Measurements from ENCODE around the gene LAIR1.

LAIR1 gene

GRCh38 chr19:54352546-54352945 lies 12.2 kb downstream of the LAIR1 start:
- TF ChIP-seq, protein P1, sequence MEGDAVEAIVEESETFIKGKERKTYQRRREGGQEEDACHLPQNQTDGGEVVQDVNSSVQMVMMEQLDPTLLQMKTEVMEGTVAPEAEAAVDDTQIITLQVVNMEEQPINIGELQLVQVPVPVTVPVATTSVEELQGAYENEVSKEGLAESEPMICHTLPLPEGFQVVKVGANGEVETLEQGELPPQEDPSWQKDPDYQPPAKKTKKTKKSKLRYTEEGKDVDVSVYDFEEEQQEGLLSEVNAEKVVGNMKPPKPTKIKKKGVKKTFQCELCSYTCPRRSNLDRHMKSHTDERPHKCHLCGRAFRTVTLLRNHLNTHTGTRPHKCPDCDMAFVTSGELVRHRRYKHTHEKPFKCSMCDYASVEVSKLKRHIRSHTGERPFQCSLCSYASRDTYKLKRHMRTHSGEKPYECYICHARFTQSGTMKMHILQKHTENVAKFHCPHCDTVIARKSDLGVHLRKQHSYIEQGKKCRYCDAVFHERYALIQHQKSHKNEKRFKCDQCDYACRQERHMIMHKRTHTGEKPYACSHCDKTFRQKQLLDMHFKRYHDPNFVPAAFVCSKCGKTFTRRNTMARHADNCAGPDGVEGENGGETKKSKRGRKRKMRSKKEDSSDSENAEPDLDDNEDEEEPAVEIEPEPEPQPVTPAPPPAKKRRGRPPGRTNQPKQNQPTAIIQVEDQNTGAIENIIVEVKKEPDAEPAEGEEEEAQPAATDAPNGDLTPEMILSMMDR (IDR thresholded peaks at IDR 0.05; ENCODE audit: low read depth, low read length) = no peak
- H3K4me3 ChIP-seq (ENCODE audit: low read depth, low read length) = no peak overlapping the region

DNA sequence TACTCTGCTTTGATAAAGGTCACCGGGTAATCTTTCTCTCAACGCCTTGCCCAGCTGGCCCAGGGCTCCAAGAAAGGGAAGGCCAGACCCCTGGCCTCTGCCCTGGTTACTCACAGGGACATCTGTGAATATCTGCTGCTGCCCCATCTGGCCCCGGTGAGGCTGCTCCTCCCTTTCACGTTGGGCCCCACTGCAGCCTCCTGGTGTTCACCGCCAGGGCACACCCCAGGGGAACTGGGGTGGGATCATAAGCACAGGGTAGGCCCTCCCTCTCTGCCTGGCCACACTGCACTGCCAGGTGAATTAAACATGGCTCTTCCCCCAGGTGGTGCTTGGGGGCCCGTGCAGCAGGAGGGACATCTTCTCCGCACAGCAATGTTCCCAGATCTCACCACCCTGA lies 12.7 kb downstream of the LAIR1 start:
- TF ChIP-seq, protein P1 (IDR thresholded peaks at IDR 0.05; ENCODE audit: low read depth, low read length) = no peak

GRCh38 chr19:54351474-54351873 lies 13.3 kb downstream of the LAIR1 start:
- H3K4me3 ChIP-seq (ENCODE audit: low read depth, low read length) = no peak overlapping the region
- TF ChIP-seq, protein P1 (IDR thresholded peaks at IDR 0.05; ENCODE audit: low read depth, low read length) = no peak

More for the DNA sequence above, 12.7 kb downstream of the LAIR1 start:
- no peak overlapping the region for H3K4me3 ChIP-seq (ENCODE audit: low read depth, low read length)

- TF ChIP-seq, protein P1 (IDR thresholded peaks at IDR 0.05; ENCODE audit: low read depth, low read length) = no peak
- no peak overlapping the region for H3K4me3 ChIP-seq (ENCODE audit: low read depth, low read length)
Measured at GRCh38 chr19:54345938-54346386, 18.8 kb downstream of the LAIR1 start.

GRCh38 chr19:54343868-54344267 lies 20.9 kb downstream of the LAIR1 start:
- H3K4me3 ChIP-seq (ENCODE audit: low read depth, low read length) = no peak overlapping the region
- TF ChIP-seq, protein P1 (IDR thresholded peaks at IDR 0.05; ENCODE audit: low read depth, low read length) = no peak

GRCh38 chr19:54341295-54341694 lies 23.4 kb downstream of the LAIR1 start:
- no peak overlapping the region for H3K4me3 ChIP-seq (ENCODE audit: low read depth, low read length)
- TF ChIP-seq, protein P1 (IDR thresholded peaks at IDR 0.05; ENCODE audit: low read depth, low read length) = no peak

DNA sequence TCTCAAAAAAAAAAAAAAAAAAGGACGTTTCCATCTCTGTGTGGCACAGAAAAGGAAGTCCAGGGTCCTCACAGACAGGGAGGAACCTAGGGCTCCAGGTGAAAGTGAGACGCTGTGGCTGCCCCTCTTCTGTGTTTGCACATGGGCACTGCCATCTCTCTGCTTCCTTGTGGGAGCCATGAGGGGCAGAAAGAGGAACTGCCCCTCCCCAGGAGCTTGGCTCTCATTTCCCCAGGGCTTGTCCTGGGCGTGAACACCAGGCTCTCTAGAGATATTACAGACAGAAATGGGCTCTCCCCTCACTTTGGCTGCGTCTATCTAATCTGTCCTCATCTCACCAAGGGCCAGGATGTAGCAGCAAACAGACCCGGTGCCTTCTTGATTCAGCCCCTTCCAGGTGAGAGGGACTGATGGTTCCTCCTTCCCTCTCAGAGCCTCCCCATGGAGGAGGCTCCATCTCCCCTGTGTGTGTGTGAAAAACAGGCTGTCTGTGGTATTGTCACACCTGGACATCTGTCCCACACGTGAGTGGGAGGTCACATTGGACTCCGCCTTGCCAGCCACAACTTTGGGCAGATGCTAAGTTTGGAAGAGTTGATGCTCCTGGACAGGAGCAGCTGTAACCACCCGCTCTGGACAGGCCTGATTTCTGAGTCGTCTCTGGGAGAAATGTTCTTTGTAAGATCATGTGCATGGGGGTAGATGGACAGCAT lies 24.9 kb downstream of the LAIR1 start:
- TF ChIP-seq, protein P1 (IDR thresholded peaks at IDR 0.05; ENCODE audit: low read depth, low read length) = no peak
- H3K4me3 ChIP-seq (ENCODE audit: low read depth, low read length) = no peak overlapping the region
